Measurements from ENCODE around the gene CPT2. TPM values are rescaled to one million over a fixed set of nuclear protein-coding genes. Genes with fewer than 3 reads are reported as not detected.

Gene CPT2
- total and polyA plus RNA-seq, 2 of the 4 experiments (the other 2 are of a cell fraction) = 15.8 to 16.0 TPM

- Histone ChIP-seq H3K27ac (ENCODE audit: insufficient read depth, low read length) (0 out of 2 replicates have a peak overlapping the region, but pooled peaks have one; percentile 4), H3K9ac (ENCODE audit: low read depth, low read length) (peak overlapping the region; percentile 25; the same call in 1 of the 2 replicates)
- no peak for DNase-seq
- no peak for TF ChIP-seq CTCF (conservative IDR thresholded peaks at IDR 0.05; ENCODE audit: low read depth, low read length)
- no peak for TF ChIP-seq RFX5 (IDR thresholded peaks at IDR 0.05; ENCODE audit: low read depth, low read length)
- no peak for TF ChIP-seq NFE2L2 (IDR thresholded peaks at IDR 0.05; ENCODE audit: low read depth, low read length)
- no peak for TF ChIP-seq FOS (IDR thresholded peaks at IDR 0.05; ENCODE audit: low read depth, low read length)
- TF ChIP-seq USF2 (IDR thresholded peaks at IDR 0.05; ENCODE audit: low read depth, low read length) = no peak
- TF ChIP-seq MXI1 (IDR thresholded peaks at IDR 0.05; ENCODE audit: borderline replicate concordance, low read depth, low read length) = no peak
- no peak for TF ChIP-seq POLR2A (IDR thresholded peaks at IDR 0.05; ENCODE audit: low read depth, low read length)
- TF ChIP-seq SMC3 (IDR thresholded peaks at IDR 0.05; ENCODE audit: low read depth, low read length) = no peak
- no peak for TF ChIP-seq ELK1 (IDR thresholded peaks at IDR 0.05; ENCODE audit: borderline replicate concordance, low read depth, low read length)
- no peak for TF ChIP-seq CHD1 (IDR thresholded peaks at IDR 0.05; ENCODE audit: low read depth, low read length)
- no peak for TF ChIP-seq RCOR1 (IDR thresholded peaks at IDR 0.05; ENCODE audit: insufficient replicate concordance, low read length)
- no peak for TF ChIP-seq MAZ (IDR thresholded peaks at IDR 0.05; ENCODE audit: borderline replicate concordance, low read depth, low read length)
- TF ChIP-seq BHLHE40 (IDR thresholded peaks at IDR 0.05; ENCODE audit: low read depth, low read length) = no peak
- TF ChIP-seq CEBPB (IDR thresholded peaks at IDR 0.05; ENCODE audit: low read depth, low read length) = no peak
- TF ChIP-seq MAFK (IDR thresholded peaks at IDR 0.05; ENCODE audit: low read depth, low read length) = no peak
These were observed 573 bp upstream of the CPT2 start for GRCh38 chr1:53196017-53196484.

More at GRCh38 chr1:53196017-53196484, 573 bp upstream of the CPT2 start:
- POLR2A ChIA-PET (ENCODE audit: unreplicated experiment) = interaction anchor here (0.6 to 1.0 kb wide), 4 partner anchors 16 to 51 kb away, joined by 3 to 5 read pairs (median 4); no protein-coding TSS in a partner anchor
- H2BK15ac ChIP-seq (ENCODE audit: low read depth, low read length) = no peak overlapping the region
- in situ Hi-C loops (cut with MboI; ENCODE audit: low sequenced_read_pairs) = no loop called here
- dilution Hi-C loops (cut with HindIII; ENCODE audit: low sequenced_read_pairs, unreplicated experiment) = no loop called here
- intact Hi-C loops (cut with micrococcal nuclease) = loop anchor here (5.0 kb wide), 2 partner anchors 134 to 369 kb away; partner anchors contain the start of gene PODN
- no peaks in the 10 kb centered on the region for H3K9me3 ChIP-seq (ENCODE audit: control insufficient read depth, insufficient read depth, low read length)
- H2BK20ac ChIP-seq (ENCODE audit: low read depth, low read length) = peak overlapping the region; percentile 18; the same call in 1 of the 2 replicates
- peaks cover 25 to 30% of the 10 kb centered on the region in 2 experiments for H3K79me1 ChIP-seq (ENCODE audit: low read depth in 1 of 2, low read length in 2 of 2)
- H2AK9ac ChIP-seq (replicated peaks; ENCODE audit: low read depth, low read length, poor library complexity) = peak overlapping the region; percentile 1
- BruUV-seq (replicated peaks) = no TSS peak
- peak overlapping the region; percentile 49 for H3K56ac ChIP-seq (ENCODE audit: extremely low read depth, insufficient read depth, low read length)
- H3K9me1 ChIP-seq (ENCODE audit: insufficient read depth, low read length) = peaks cover 14% of the 10 kb centered on the region
- H4K20me1 ChIP-seq (ENCODE audit: insufficient read depth, low read length) = no peaks in the 10 kb centered on the region
- peaks cover 13% of the 10 kb centered on the region for H3K4me1 ChIP-seq (ENCODE audit: control insufficient read depth, insufficient read depth, low read length)
- H3K27me3 ChIP-seq (ENCODE audit: control insufficient read depth, insufficient read depth, low read length) = no peaks in the 10 kb centered on the region
- peak overlapping the region; percentile 80 for H2AFZ ChIP-seq (replicated peaks; ENCODE audit: low read length, poor library complexity)
- peak overlapping the region; percentile 10; the same call in 1 of the 2 replicates for H4K91ac ChIP-seq (ENCODE audit: insufficient read depth, low read depth, low read length)
- CTCF ChIA-PET = interaction anchor here (1.0 to 1.1 kb wide), 2 partner anchors 13 to 16 kb away, joined by 3 to 4 read pairs; no protein-coding TSS in a partner anchor
- H4K5ac ChIP-seq (ENCODE audit: low read depth, low read length) = peak overlapping the region; percentile 40
- peak overlapping the region; percentile 37; the same call in 1 of the 2 replicates for H2BK120ac ChIP-seq (ENCODE audit: low read depth, low read length)
- ATAC-seq (ENCODE audit: low read depth) = no peak
- H3K14ac ChIP-seq (replicated peaks; ENCODE audit: low read depth, low read length) = peak overlapping the region; percentile 39
- peak overlapping the region; percentile 65 for H3K4ac ChIP-seq (ENCODE audit: low read depth, low read length)
- H3K4me2 ChIP-seq (ENCODE audit: low read depth, low read length) = peak overlapping the region; percentile 80
- no peak overlapping the region for H3K18ac ChIP-seq (ENCODE audit: low read depth, low read length)
- 47% methylated on average over 3 of the region's 9 CpGs; no CpG with 5 or more reads in 1 of the 2 experiments for WGBS, 2 experiments (ENCODE audit: extremely low coverage in 2 of 2, insufficient read length in 1 of 2)
- peak overlapping the region; percentile 68; the same call in 1 of the 2 replicates for H3K4me3 ChIP-seq (ENCODE audit: insufficient read depth, low read depth, low read length)
- H2BK5ac ChIP-seq (ENCODE audit: low read depth, low read length, poor library complexity, severe bottlenecking) = peak overlapping the region; percentile 25
- H2AK5ac ChIP-seq (ENCODE audit: low read depth, low read length) = peak overlapping the region; percentile 26; the same call in 1 of the 2 replicates
- peak overlapping the region; percentile 1; the same call in 1 of the 2 replicates for H3K23ac ChIP-seq (ENCODE audit: low read depth, low read length)
- peaks cover 8% of the 10 kb centered on the region for H3K36me3 ChIP-seq (ENCODE audit: control insufficient read depth, insufficient read depth, low read length)
- H4K8ac ChIP-seq (ENCODE audit: low read depth in 2 of 2, low read length in 2 of 2) = peak overlapping the region; percentile 10 to 84
